Measurements from ENCODE around the gene ZC3H6.

DNA sequence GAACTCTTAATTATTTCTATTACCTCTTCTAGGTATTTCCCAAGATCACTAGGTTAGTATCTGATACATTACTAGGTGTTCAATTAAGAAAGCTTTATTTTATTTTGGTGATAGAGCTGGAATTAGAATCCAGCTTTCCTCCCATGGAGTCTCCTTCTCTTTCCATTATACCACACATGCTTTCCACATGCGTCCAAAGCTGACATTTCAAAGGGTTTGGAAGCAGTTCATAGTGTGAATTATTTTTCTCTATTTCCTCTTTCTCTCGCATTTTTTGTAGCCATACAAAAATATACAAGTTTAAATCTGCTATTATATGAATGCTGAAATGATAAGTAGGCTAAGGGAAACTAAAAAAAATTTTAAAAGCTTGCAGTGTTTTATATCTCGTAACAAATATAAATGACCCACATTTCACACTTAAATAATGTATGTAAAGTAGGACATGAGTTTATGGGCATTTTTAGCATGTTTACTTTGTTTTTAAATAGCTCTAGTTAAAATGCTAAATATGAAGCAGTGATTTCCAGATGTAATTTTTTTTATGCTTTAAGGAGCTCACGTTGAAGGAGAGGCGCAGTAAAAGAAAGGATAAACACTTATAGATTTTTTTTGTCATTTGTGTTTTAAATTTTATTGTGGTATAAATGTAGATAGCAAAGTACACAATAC lies 20.1 kb downstream of the ZC3H6 start:
- TF ChIP-seq, protein P1, sequence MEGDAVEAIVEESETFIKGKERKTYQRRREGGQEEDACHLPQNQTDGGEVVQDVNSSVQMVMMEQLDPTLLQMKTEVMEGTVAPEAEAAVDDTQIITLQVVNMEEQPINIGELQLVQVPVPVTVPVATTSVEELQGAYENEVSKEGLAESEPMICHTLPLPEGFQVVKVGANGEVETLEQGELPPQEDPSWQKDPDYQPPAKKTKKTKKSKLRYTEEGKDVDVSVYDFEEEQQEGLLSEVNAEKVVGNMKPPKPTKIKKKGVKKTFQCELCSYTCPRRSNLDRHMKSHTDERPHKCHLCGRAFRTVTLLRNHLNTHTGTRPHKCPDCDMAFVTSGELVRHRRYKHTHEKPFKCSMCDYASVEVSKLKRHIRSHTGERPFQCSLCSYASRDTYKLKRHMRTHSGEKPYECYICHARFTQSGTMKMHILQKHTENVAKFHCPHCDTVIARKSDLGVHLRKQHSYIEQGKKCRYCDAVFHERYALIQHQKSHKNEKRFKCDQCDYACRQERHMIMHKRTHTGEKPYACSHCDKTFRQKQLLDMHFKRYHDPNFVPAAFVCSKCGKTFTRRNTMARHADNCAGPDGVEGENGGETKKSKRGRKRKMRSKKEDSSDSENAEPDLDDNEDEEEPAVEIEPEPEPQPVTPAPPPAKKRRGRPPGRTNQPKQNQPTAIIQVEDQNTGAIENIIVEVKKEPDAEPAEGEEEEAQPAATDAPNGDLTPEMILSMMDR (IDR thresholded peaks at IDR 0.05; ENCODE audit: insufficient read depth, low read length, poor library complexity, severe bottlenecking), result no peak
- TF ChIP-seq EZH2phosphoT487 (conservative IDR thresholded peaks at IDR 0.05; ENCODE audit: low read length), result no peak
